ENCODE results near the gene HBA1. TPM values are rescaled to one million over a fixed set of nuclear protein-coding genes. Genes with fewer than 3 reads are reported as not detected.
A peak's percentile ranks its signal among the peaks of the same experiment; 100 is the strongest.
"Not testable (repeated sequence)": the region's sequence is repeated elsewhere in the genome, so short reads cannot be mapped to it uniquely, and the experiment has no call there.

Gene HBA1
- total RNA-seq, 2 donors from 2014 or later = 7.4 to 50.3 TPM

DNA sequence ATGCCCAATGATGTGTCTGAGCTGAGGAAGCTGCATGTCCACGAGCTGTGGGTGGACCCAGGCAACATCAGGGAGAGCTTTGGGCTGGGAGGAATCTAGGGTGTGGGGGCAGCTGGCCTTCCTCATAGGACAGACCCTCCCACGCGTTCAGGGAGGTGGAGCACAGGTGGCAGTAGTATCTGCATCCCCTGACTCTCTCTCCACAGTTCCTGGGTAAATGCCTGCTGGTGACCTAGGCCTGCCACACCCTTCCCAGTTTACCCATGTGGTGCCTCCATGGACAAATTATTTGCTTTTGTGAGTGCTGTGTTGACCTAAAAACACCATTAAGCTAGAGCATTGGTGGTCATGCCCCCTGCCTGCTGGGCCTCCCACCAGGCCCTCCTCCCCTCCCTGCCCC, 7.5 kb upstream of the HBA1 start:
- H3K27ac ChIP-seq = no peak overlapping the region
- H3K4me1 ChIP-seq = no peaks in the 10 kb centered on the region
- intact Hi-C loops (cut with DNase I) = no loop called here
- no peaks in the 10 kb centered on the region for H3K9me3 ChIP-seq
- TF ChIP-seq, protein P1, sequence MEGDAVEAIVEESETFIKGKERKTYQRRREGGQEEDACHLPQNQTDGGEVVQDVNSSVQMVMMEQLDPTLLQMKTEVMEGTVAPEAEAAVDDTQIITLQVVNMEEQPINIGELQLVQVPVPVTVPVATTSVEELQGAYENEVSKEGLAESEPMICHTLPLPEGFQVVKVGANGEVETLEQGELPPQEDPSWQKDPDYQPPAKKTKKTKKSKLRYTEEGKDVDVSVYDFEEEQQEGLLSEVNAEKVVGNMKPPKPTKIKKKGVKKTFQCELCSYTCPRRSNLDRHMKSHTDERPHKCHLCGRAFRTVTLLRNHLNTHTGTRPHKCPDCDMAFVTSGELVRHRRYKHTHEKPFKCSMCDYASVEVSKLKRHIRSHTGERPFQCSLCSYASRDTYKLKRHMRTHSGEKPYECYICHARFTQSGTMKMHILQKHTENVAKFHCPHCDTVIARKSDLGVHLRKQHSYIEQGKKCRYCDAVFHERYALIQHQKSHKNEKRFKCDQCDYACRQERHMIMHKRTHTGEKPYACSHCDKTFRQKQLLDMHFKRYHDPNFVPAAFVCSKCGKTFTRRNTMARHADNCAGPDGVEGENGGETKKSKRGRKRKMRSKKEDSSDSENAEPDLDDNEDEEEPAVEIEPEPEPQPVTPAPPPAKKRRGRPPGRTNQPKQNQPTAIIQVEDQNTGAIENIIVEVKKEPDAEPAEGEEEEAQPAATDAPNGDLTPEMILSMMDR (IDR thresholded peaks at IDR 0.05) = no peak
- no peak for DNase-seq
- H3K27me3 ChIP-seq = peaks cover 45% of the 10 kb centered on the region
- H3K9ac ChIP-seq (ENCODE audit: low read depth in 2 of 2, low read length in 2 of 2) = no peak overlapping the region
- no peaks in the 10 kb centered on the region for H3K36me3 ChIP-seq
- no peak overlapping the region for H3K4me3 ChIP-seq

DNA sequence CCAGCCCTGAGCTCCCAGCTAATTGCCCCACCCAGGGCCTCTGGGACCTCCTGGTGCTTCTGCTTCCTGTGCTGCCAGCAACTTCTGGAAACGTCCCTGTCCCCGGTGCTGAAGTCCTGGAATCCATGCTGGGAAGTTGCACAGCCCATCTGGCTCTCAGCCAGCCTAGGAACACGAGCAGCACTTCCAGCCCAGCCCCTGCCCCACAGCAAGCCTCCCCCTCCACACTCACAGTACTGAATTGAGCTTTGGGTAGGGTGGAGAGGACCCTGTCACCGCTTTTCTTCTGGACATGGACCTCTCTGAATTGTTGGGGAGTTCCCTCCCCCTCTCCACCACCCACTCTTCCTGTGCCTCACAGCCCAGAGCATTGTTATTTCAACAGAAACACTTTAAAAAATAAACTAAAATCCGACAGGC, 6.4 kb upstream of the HBA1 start:
- intact Hi-C loops (cut with DNase I); H3K4me3 ChIP-seq; H3K36me3 ChIP-seq; H3K9ac ChIP-seq (ENCODE audit: low read depth in 2 of 2, low read length in 2 of 2); H3K27ac ChIP-seq; H3K4me1 ChIP-seq; H3K9me3 ChIP-seq: not testable (repeated sequence)
- H3K27me3 ChIP-seq = peaks cover 50% of the 10 kb centered on the region
- peak; percentile 42 for DNase-seq

DNA sequence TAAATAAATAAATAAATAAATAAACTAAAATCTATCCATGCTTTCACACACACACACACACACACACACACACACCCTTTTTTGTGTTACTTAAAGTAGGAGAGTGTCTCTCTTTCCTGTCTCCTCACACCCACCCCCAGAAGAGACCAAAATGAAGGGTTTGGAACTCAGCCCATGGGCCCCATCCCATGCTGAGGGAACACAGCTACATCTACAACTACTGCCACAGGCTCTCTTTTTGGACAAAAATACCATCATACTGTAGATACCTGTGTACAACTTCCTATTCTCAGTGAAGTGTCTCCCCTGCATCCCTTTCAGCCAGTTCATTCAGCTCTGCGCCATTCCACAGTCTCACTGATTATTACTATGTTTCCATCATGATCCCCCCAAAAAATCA, 5.7 kb upstream of the HBA1 start:
- Histone ChIP-seq H3K36me3 (no peaks in the 10 kb centered on the region), H3K4me3 (no peak overlapping the region), H3K27ac (no peak overlapping the region), H3K9me3 (no peaks in the 10 kb centered on the region), H3K27me3 (peaks cover 48% of the 10 kb centered on the region), H3K9ac (ENCODE audit: low read depth in 2 of 2, low read length in 2 of 2) (no peak overlapping the region), H3K4me1 (no peaks in the 10 kb centered on the region)
- TF ChIP-seq, protein P1 (IDR thresholded peaks at IDR 0.05) = no peak
- intact Hi-C loops (cut with DNase I) = no loop called here
- DNase-seq = no peak

DNA sequence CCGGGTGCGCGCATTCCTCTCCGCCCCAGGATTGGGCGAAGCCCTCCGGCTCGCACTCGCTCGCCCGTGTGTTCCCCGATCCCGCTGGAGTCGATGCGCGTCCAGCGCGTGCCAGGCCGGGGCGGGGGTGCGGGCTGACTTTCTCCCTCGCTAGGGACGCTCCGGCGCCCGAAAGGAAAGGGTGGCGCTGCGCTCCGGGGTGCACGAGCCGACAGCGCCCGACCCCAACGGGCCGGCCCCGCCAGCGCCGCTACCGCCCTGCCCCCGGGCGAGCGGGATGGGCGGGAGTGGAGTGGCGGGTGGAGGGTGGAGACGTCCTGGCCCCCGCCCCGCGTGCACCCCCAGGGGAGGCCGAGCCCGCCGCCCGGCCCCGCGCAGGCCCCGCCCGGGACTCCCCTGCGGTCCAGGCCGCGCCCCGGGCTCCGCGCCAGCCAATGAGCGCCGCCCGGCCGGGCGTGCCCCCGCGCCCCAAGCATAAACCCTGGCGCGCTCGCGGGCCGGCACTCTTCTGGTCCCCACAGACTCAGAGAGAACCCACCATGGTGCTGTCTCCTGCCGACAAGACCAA, 4.0 kb upstream of the HBA1 start, which contains the start of gene HBA2:
Gene HBA2, plus strand, starts transcription at position 503 of the 568 bp plus-strand sequence. Its CDS starts 37 bp downstream, at position 540.
- H3K4me1 ChIP-seq; H3K4me3 ChIP-seq; H3K27ac ChIP-seq; H3K9me3 ChIP-seq; H3K9ac ChIP-seq (ENCODE audit: low read depth in 2 of 2, low read length in 2 of 2); H3K36me3 ChIP-seq; intact Hi-C loops (cut with DNase I); DNase-seq: not testable (repeated sequence)
- H3K27me3 ChIP-seq = peaks cover 36% of the 10 kb centered on the region

DNA sequence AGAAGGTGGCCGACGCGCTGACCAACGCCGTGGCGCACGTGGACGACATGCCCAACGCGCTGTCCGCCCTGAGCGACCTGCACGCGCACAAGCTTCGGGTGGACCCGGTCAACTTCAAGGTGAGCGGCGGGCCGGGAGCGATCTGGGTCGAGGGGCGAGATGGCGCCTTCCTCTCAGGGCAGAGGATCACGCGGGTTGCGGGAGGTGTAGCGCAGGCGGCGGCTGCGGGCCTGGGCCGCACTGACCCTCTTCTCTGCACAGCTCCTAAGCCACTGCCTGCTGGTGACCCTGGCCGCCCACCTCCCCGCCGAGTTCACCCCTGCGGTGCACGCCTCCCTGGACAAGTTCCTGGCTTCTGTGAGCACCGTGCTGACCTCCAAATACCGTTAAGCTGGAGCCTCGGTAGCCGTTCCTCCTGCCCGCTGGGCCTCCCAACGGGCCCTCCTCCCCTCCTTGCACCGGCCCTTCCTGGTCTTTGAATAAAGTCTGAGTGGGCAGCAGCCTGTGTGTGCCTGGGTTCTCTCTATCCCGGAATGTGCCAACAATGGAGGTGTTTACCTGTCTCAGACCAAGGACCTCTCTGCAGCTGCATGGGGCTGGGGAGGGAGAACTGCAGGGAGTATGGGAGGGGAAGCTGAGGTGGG, 3.1 kb upstream of the HBA1 start:
- H3K9me3 ChIP-seq; intact Hi-C loops (cut with DNase I); H3K36me3 ChIP-seq; H3K27ac ChIP-seq; H3K4me3 ChIP-seq; H3K9ac ChIP-seq (ENCODE audit: low read depth in 2 of 2, low read length in 2 of 2); H3K4me1 ChIP-seq; DNase-seq: not testable (repeated sequence)
- H3K27me3 ChIP-seq = peaks cover 36% of the 10 kb centered on the region

DNA sequence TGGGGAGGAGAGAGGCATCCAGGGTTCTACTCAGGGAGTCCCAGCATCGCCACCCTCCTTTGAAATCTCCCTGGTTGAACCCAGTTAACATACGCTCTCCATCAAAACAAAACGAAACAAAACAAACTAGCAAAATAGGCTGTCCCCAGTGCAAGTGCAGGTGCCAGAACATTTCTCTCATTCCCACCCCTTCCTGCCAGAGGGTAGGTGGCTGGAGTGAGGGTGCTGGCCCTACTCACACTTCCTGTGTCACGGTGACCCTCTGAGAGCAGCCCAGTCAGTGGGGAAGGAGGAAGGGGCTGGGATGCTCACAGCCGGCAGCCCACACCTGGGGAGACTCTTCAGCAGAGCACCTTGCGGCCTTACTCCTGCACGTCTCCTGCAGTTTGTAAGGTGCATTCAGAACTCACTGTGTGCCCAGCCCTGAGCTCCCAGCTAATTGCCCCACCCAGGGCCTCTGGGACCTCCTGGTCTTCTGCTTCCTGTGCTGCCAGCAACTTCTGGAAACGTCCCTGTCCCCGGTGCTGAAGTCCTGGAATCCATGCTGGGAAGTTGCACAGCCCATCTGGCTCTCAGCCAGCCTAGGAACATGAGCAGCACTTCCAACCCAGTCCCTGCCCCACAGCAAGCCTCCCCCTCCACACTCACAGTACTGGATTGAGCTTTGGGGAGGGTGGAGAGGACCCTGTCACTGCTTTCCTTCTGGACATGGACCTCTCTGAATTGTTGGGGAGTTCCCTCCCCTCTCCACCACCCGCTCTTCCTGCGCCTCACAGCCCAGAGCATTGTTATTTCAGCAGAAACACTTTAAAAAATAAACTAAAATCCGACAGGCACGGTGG, 2.3 kb upstream of the HBA1 start:
- H3K9ac ChIP-seq (ENCODE audit: low read depth in 2 of 2, low read length in 2 of 2); intact Hi-C loops (cut with DNase I); H3K27ac ChIP-seq; H3K9me3 ChIP-seq; H3K4me1 ChIP-seq; DNase-seq; H3K4me3 ChIP-seq; H3K36me3 ChIP-seq: not testable (repeated sequence)
- H3K27me3 ChIP-seq = peaks cover 44% of the 10 kb centered on the region

DNA sequence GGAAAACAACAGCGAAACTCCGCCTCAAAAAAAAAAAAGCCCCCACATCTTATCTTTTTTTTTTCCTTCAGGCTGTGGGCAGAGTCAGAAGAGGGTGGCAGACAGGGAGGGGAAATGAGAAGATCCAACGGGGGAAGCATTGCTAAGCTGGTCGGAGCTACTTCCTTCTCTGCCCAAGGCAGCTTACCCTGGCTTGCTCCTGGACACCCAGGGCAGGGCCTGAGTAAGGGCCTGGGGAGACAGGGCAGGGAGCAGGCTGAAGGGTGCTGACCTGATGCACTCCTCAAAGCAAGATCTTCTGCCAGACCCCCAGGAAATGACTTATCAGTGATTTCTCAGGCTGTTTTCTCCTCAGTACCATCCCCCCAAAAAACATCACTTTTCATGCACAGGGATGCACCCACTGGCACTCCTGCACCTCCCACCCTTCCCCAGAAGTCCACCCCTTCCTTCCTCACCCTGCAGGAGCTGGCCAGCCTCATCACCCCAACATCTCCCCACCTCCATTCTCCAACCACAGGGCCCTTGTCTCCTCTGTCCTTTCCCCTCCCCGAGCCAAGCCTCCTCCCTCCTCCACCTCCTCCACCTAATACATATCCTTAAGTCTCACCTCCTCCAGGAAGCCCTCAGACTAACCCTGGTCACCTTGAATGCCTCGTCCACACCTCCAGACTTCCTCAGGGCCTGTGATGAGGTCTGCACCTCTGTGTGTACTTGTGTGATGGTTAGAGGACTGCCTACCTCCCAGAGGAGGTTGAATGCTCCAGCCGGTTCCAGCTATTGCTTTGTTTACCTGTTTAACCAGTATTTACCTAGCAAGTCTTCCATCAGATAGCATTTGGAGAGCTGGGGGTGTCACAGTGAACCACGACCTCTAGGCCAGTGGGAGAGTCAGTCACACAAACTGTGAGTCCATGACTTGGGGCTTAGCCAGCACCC, 1.2 kb upstream of the HBA1 start:
- no peak overlapping the region for H3K27ac ChIP-seq
- no peaks in the 10 kb centered on the region for H3K4me1 ChIP-seq
- H3K27me3 ChIP-seq = peaks cover 55% of the 10 kb centered on the region
- intact Hi-C loops (cut with DNase I) = no loop called here
- no peak overlapping the region for H3K4me3 ChIP-seq
- TF ChIP-seq, protein P1 (IDR thresholded peaks at IDR 0.05) = no peak
- H3K9ac ChIP-seq (ENCODE audit: low read depth in 2 of 2, low read length in 2 of 2) = no peak overlapping the region
- no peak for DNase-seq
- no peaks in the 10 kb centered on the region for H3K9me3 ChIP-seq
- H3K36me3 ChIP-seq = no peaks in the 10 kb centered on the region

DNA sequence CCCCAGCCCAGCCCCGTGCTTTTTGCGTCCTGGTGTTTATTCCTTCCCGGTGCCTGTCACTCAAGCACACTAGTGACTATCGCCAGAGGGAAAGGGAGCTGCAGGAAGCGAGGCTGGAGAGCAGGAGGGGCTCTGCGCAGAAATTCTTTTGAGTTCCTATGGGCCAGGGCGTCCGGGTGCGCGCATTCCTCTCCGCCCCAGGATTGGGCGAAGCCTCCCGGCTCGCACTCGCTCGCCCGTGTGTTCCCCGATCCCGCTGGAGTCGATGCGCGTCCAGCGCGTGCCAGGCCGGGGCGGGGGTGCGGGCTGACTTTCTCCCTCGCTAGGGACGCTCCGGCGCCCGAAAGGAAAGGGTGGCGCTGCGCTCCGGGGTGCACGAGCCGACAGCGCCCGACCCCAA, 474 bp upstream of the HBA1 start:
- H3K27ac ChIP-seq; H3K9ac ChIP-seq (ENCODE audit: low read depth in 2 of 2, low read length in 2 of 2); DNase-seq; H3K4me3 ChIP-seq; H3K9me3 ChIP-seq; H3K4me1 ChIP-seq; H3K36me3 ChIP-seq; intact Hi-C loops (cut with DNase I): not testable (repeated sequence)
- H3K27me3 ChIP-seq = peaks cover 62% of the 10 kb centered on the region

Measured in colonic mucosa (tissue), 4 donors.